ENCODE data around the gene LHX6.

DNA sequence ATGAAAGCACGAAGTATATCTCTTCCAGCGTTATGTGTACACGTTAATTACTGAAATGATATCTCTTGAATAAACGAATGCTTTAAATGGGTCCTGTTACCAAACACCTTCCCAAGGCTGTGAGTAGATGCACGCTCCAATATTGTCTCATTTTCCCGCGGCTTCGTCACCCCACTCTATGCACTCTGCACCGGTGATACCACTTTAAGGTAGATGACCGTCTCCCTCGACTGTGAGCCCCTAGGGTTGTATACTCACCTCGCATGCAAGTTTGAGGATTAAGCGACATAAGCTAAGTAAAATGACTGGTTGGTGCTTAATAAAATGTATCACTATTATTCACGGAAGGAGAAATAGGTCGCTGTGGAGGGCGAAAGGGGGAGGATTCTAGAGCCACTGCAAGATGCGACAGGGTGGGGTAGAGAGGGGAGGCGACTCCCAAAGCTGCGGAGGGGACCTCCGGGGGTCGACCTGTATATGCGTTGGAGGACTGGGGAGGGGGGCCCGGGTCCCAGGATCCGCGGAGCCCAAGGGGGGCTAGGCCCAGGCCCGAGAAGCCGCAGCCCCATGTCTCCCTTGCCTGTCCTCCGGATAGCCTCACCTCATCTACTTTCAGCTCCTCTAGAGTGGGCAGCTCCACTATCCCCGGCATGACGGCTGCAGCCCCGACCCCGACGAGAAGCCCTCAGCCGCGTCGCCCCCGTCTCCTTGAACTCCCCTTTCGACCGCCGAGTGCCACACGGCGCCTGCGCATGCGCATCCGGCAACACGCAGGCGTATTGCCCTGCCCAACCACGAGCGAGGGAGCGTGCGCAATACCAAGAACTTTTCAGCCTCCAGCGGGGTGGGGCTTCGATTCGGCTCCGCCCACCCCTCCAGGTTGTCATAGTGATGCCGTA, 69.5 kb downstream of the LHX6 start, which contains the start of the genes MORN5 and NDUFA8:
- TF ChIP-seq GATA3 (IDR thresholded peaks at IDR 0.05; ENCODE audit: low read depth, low read length) (no peak), GATA2 (IDR thresholded peaks at IDR 0.05; ENCODE audit: low read depth, low read length) (no peak)

Measured in SH-SY5Y (cell line).